Natural killer cell (primary cell): ENCODE results near the gene ADAMTS17. TPM values are rescaled to one million over a fixed set of nuclear protein-coding genes. Genes with fewer than 3 reads are reported as not detected.

ENCODE experiments used
- ATAC-seq, 3 donors: fragments of 150-1000 bp in 2 of 3; fragments of 200-7000 bp in 1 of 3; cut with Tn5 transposase; 1 replicate in 1 of 3; 2 replicates in 2 of 3; pipeline ENCODE4 v1.10.0; 2021; ENCODE audit warnings: mild to moderate bottlenecking in 2 of 3, moderate library complexity in 2 of 3
- DNase-seq, 2 donors: peaks; one replicate each; pipeline versions ENCODE4 v3.0.0 to v3.0.0-alpha.2; 2013 to 2021; ENCODE audit warnings: mixed read lengths in 1 of 2
- H3K27ac ChIP-seq: one replicate; pipeline ENCODE4 v1.5.1; 2013; ENCODE audit warnings: mild to moderate bottlenecking, low read length
- H3K27me3 ChIP-seq: one replicate; pipeline ENCODE4 v1.6.1; 2013; ENCODE audit warnings: low read length; ENCODE audit not compliant: control insufficient read depth, insufficient read depth
- H3K36me3 ChIP-seq: one replicate; pipeline ENCODE4 v1.6.1; 2013; ENCODE audit warnings: low read length; ENCODE audit not compliant: control insufficient read depth, insufficient read depth
- H3K4me1 ChIP-seq: one replicate; pipeline ENCODE4 v1.6.1; 2013; ENCODE audit warnings: low read length; ENCODE audit not compliant: control insufficient read depth, insufficient read depth
- H3K4me3 ChIP-seq: one replicate; pipeline ENCODE4 v1.5.1; 2013; ENCODE audit warnings: low read length
- H3K9me3 ChIP-seq: one replicate; pipeline ENCODE4 v1.6.1; 2013; ENCODE audit warnings: low read length; ENCODE audit not compliant: control insufficient read depth, insufficient read depth
- H3K27ac Mint-ChIP-seq, 2 donors: one replicate each; pipeline ENCODE4 v1.8.0; 2022; ENCODE audit warnings: mild to moderate bottlenecking in 2 of 2, mixed read lengths in 2 of 2, moderate library complexity in 1 of 2
- H3K27me3 Mint-ChIP-seq, 2 donors: one replicate each; pipeline ENCODE4 v1.8.0; 2022; ENCODE audit warnings: low read depth in 2 of 2, mixed read lengths in 2 of 2
- H3K36me3 Mint-ChIP-seq: one replicate; pipeline ENCODE4 v1.8.0; 2022; ENCODE audit warnings: mixed read lengths
- H3K4me1 Mint-ChIP-seq, 2 donors: one replicate each; pipeline ENCODE4 v1.8.0; 2022; ENCODE audit warnings: mixed read lengths in 2 of 2
- H3K4me3 Mint-ChIP-seq: one replicate; pipeline ENCODE4 v1.8.0; 2022; ENCODE audit warnings: mild to moderate bottlenecking, moderate library complexity, mixed read lengths
- H3K9me3 Mint-ChIP-seq, 2 donors: one replicate each; pipeline ENCODE4 v1.8.0; 2022; ENCODE audit warnings: mixed read lengths in 2 of 2
- CTCF ChIP-seq: fragments of 200-600 bp; IDR thresholded peaks from one replicate; pipeline ENCODE4 v1.8.0; 2022; ENCODE audit warnings: antibody characterized with exemption
- WGBS: methylation state at CpG from one replicate; pipeline ENCODE4 v1.1.7; 2013; ENCODE audit warnings: missing lambda C conversion rate; ENCODE audit not compliant: insufficient coverage; 5-methylcytosine and 5-hydroxymethylcytosine counted together
- intact Hi-C: fragments of 100-400 bp; cut with micrococcal nuclease; formaldehyde crosslinking; loops from one replicate; pipeline ENCODE4 v1.14.2; 2022
- total RNA-seq, 4 donors: library from RNA; stranded (reverse); fragments of 120-200 nt in 1 of 4; gene quantifications; one replicate each; pipeline versions ENCODE4 v1.2.3 to v1.2.4, GENCODE V29; 2013 to 2022

ADAMTS17 gene
- total RNA-seq, 3 donors from 2014 or later (not counting 1 experiment from before 2014, with no cell fraction given): 4.8 to 9.5 (median 5.3) TPM

- H3K4me1 Mint-ChIP-seq: no peaks in the 10 kb centered on the region
- no peak overlapping the region for H3K4me3 ChIP-seq
- no peaks in the 10 kb centered on the region for H3K9me3 Mint-ChIP-seq
- WGBS: 78% methylated on average over 10 of the region's 11 CpGs
- intact Hi-C loops: no loop called here
- no peak overlapping the region for H3K4me3 Mint-ChIP-seq
- no peaks in the 10 kb centered on the region for H3K36me3 ChIP-seq
- no peak overlapping the region for H3K27ac ChIP-seq
- no peaks in the 10 kb centered on the region for H3K27me3 ChIP-seq
- H3K36me3 Mint-ChIP-seq: no peaks in the 10 kb centered on the region
- TF ChIP-seq CTCF: no peak
- DNase-seq (no peak), ATAC-seq (no peak)
- H3K4me1 ChIP-seq: no peaks in the 10 kb centered on the region
- no peak overlapping the region for H3K27ac Mint-ChIP-seq
- H3K9me3 ChIP-seq: no peaks in the 10 kb centered on the region
- peaks cover 8 to 12% of the 10 kb centered on the region in 2 donors for H3K27me3 Mint-ChIP-seq
These were observed 129.6 kb downstream of the ADAMTS17 start for GRCh38 chr15:100211855-100212850.

- no peak overlapping the region for H3K27ac ChIP-seq
- ATAC-seq (no peak), DNase-seq (no peak)
- intact Hi-C loops: no loop called here
- Mint-ChIP-seq H3K9me3 (no peaks in the 10 kb centered on the region), H3K4me3 (no peak overlapping the region), H3K36me3 (no peaks in the 10 kb centered on the region), H3K27ac (no peak overlapping the region), H3K27me3 (peaks cover 13 to 24% of the 10 kb centered on the region in 2 donors), H3K4me1 (no peaks in the 10 kb centered on the region)
- H3K4me3 ChIP-seq: no peak overlapping the region
- H3K36me3 ChIP-seq: no peaks in the 10 kb centered on the region
- TF ChIP-seq CTCF: no peak
- H3K4me1 ChIP-seq: no peaks in the 10 kb centered on the region
- H3K27me3 ChIP-seq: no peaks in the 10 kb centered on the region
- no peaks in the 10 kb centered on the region for H3K9me3 ChIP-seq
- WGBS: 95% methylated on average over 4 of the region's 5 CpGs
These were observed 131.4 kb downstream of the ADAMTS17 start for GRCh38 chr15:100210338-100210737.

- H3K36me3 Mint-ChIP-seq: peaks cover 4% of the 10 kb centered on the region
- H3K4me3 ChIP-seq: no peak overlapping the region
- WGBS: 84% methylated on average over 13 of the region's 13 CpGs
- peaks cover 17 to 37% of the 10 kb centered on the region in 2 donors for H3K27me3 Mint-ChIP-seq
- H3K4me1 ChIP-seq: no peaks in the 10 kb centered on the region
- H3K27ac ChIP-seq: no peak overlapping the region
- no peak overlapping the region for H3K27ac Mint-ChIP-seq
- no peaks in the 10 kb centered on the region for H3K4me1 Mint-ChIP-seq
- H3K27me3 ChIP-seq: peaks cover 4% of the 10 kb centered on the region
- no peak overlapping the region for H3K4me3 Mint-ChIP-seq
- TF ChIP-seq CTCF: no peak
- no peaks in the 10 kb centered on the region for H3K9me3 ChIP-seq
- DNase-seq: no peak
- H3K36me3 ChIP-seq: no peaks in the 10 kb centered on the region
- no peak for ATAC-seq
- H3K9me3 Mint-ChIP-seq: no peaks in the 10 kb centered on the region
- intact Hi-C loops: no loop called here
These were observed 132.7 kb downstream of the ADAMTS17 start for GRCh38 chr15:100208921-100209603.
